Measurements from ENCODE around the gene TMEM8B. TPM values are rescaled to one million over a fixed set of nuclear protein-coding genes. Genes with fewer than 3 reads are reported as not detected.

TMEM8B gene
- total RNA-seq, 4 donors from 2014 or later: 2.2 to 8.4 (median 5.4) TPM

DNA sequence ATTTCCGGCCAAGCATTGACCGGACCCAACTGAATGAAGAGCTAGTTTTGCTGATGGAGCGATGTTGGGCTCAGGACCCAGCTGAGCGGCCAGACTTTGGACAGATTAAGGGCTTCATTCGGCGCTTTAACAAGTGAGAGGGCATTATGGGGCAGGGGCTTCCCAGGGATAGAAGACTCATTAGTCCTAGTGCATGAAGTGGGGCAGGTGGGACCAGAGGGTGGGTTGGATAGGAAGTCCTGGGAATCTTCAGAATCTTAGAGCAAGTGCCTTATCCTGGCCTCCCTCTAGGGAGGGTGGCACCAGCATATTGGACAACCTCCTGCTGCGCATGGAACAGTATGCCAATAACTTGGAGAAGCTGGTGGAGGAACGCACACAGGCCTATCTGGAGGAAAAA, 22.9 kb upstream of the TMEM8B start:
- intact Hi-C loops (cut with DNase I; ENCODE audit: low total_unique reads): no loop called here
- no peak overlapping the region for H3K4me3 ChIP-seq (ENCODE audit: low read depth, poor library complexity, severe bottlenecking)
- DNase-seq (ENCODE audit: low spot score in 2 of 2): peak in 1 of 2 donors; percentile 58
- WGBS, 2 donors: 95 to 98% methylated on average over 8 of the region's 8 CpGs
- TF ChIP-seq POLR2A (IDR thresholded peaks at IDR 0.05): no peak
- TF ChIP-seq, protein P1, sequence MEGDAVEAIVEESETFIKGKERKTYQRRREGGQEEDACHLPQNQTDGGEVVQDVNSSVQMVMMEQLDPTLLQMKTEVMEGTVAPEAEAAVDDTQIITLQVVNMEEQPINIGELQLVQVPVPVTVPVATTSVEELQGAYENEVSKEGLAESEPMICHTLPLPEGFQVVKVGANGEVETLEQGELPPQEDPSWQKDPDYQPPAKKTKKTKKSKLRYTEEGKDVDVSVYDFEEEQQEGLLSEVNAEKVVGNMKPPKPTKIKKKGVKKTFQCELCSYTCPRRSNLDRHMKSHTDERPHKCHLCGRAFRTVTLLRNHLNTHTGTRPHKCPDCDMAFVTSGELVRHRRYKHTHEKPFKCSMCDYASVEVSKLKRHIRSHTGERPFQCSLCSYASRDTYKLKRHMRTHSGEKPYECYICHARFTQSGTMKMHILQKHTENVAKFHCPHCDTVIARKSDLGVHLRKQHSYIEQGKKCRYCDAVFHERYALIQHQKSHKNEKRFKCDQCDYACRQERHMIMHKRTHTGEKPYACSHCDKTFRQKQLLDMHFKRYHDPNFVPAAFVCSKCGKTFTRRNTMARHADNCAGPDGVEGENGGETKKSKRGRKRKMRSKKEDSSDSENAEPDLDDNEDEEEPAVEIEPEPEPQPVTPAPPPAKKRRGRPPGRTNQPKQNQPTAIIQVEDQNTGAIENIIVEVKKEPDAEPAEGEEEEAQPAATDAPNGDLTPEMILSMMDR (IDR thresholded peaks at IDR 0.05): no peak

DNA sequence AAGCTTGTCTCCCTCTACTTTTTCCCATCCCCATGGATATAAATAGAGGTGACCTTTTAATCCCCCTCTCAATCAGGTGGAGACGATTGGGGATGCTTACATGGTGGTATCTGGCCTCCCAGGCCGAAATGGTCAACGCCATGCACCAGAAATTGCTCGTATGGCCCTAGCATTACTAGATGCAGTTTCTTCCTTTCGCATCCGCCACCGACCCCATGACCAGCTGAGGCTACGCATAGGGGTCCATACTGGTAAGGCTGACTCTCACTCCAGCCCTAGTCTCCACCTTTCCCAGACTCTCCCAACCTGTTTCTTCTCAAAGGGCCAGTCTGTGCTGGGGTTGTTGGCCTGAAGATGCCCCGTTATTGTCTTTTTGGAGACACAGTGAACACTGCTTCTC, 20.6 kb upstream of the TMEM8B start:
- H3K4me3 ChIP-seq (ENCODE audit: low read depth, poor library complexity, severe bottlenecking): no peak overlapping the region
- 91% methylated on average over 9 of the region's 9 CpGs for WGBS, 2 donors
- TF ChIP-seq, protein P1 (IDR thresholded peaks at IDR 0.05): no peak
- no peak for TF ChIP-seq POLR2A (IDR thresholded peaks at IDR 0.05)
- intact Hi-C loops (cut with DNase I; ENCODE audit: low total_unique reads): no loop called here
- peak in 1 of 2 donors; percentile 21 for DNase-seq (ENCODE audit: low spot score in 2 of 2)

DNA sequence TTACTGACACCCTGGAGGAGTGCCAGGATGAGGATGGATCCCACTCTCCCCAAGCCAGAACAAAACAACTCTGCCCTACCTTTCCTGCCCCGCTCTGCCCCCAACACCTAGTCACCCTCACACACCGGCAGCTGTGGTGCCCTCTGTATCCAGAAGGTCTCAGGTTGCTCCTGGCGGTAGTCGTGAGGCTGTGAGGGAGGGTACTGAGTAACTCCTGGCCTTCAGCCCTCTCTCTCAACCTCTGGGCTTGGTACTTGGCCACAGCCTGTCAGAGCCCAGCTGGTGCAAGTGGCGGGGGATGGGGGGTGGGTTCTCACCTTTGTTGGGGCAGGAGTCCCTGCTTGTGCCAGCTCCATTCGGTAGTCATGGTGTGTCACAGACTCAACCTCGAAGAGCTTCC, 18.9 kb upstream of the TMEM8B start:
- WGBS, 2 donors: 89 to 98% methylated on average over 6 to 7 of the region's 7 CpGs
- TF ChIP-seq, protein P1 (IDR thresholded peaks at IDR 0.05): no peak
- no peak for TF ChIP-seq POLR2A (IDR thresholded peaks at IDR 0.05)
- no peak overlapping the region for H3K4me3 ChIP-seq (ENCODE audit: low read depth, poor library complexity, severe bottlenecking)
- DNase-seq (ENCODE audit: low spot score in 2 of 2): no peak
- intact Hi-C loops (cut with DNase I; ENCODE audit: low total_unique reads): no loop called here

DNA sequence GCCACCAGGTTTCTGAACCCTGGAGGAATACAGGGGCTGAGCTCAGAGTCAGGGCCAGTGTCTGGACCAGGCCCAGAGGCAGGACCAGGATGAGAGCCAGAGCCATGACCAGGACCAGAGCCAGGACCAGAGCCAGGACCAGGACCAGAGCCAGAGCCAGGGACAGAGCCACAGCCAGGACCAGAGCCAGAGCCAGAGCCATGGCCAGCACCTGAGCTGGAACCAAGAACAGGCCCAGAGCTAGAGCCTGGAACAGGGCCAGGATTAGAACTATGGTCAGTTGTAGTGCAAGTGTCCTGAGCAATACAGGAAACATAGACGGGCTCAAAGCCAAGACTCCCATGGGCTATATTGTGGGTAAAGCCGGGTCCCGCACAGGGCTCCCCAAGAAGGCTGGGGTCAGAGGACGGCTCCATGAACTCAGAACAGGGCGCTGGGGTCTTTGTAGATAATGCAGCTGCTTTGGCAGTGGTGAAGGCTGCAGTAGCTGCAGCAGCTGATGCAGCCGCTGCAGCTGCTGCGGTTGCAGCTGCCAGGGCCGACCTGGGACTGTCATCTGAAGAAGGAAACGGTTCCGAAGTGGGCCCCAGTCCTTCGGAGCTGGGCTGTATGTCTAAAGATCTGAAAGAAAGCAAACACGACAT, 17.5 kb upstream of the TMEM8B start:
- intact Hi-C loops (cut with DNase I; ENCODE audit: low total_unique reads): no loop called here
- peak overlapping the region; percentile 21 for H3K4me3 ChIP-seq (ENCODE audit: low read depth, poor library complexity, severe bottlenecking)
- TF ChIP-seq, protein P1 (IDR thresholded peaks at IDR 0.05): no peak
- no peak for TF ChIP-seq POLR2A (IDR thresholded peaks at IDR 0.05)
- WGBS, 2 donors: 5 to 19% methylated on average over 11 to 12 of the region's 12 CpGs
- no peak for DNase-seq (ENCODE audit: low spot score in 2 of 2)

DNA sequence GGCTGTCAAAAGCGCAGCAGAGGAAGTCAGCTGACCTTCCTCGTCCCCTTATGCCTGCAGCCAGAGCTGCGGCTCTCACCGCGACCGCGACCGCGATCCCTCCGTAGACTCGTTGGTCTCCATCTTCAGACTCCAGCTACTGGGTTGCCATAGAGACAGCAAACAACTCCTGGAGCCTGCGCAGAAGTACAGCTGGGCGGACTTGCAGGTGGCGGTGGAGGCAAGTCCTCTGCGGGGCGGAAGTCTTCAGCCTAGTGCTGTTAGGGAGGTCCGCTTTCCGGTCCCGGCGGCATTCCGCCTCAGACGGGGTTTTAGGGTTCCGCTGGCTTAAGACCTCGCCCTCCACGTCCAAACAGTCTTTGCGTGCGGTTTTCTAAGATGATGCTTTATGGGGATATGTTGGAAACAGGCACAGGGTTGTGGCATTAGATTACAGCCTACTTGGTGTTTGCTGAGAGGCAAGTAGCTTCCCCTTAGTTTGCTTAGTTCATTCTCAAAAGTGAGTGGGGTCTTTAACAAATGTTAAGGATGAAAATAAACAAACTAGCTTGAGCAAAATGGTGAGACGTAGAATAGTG, 16.9 kb upstream of the TMEM8B start, which contains the start of gene SPAG8:
Gene SPAG8 (minus strand): TSS at position 238 of the 578 bp plus-strand sequence. CDS start 115 bp downstream, at position 123.
- H3K4me3 ChIP-seq (ENCODE audit: low read depth, poor library complexity, severe bottlenecking): peak within 1 kb of the TSS; percentile 21
- intact Hi-C loops (cut with DNase I; ENCODE audit: low total_unique reads): no loop called here
- TF ChIP-seq, protein P1 (IDR thresholded peaks at IDR 0.05): no peak
- TF ChIP-seq POLR2A (IDR thresholded peaks at IDR 0.05): no peak
- DNase-seq (ENCODE audit: low spot score in 2 of 2): peak; percentile 93 to 99
- WGBS, 2 donors: 2 to 3% methylated on average over 27 to 28 of the region's 28 CpGs

All from lower leg skin (tissue), 4 donors.